GM19438 (cell line): ENCODE measurements around the gene HCLS1.
"Not testable (repeated sequence)": the region's sequence is repeated elsewhere in the genome, so short reads cannot be mapped to it uniquely, and the experiment has no call there.

Experiments used
- ATAC-seq: cut with Tn5 transposase; IDR thresholded peaks from one replicate; pipeline ENCODE4 v1.9.1; 2021; ENCODE audit warnings: low read depth; ENCODE audit not compliant: unreplicated experiment

HCLS1 gene, protein sequence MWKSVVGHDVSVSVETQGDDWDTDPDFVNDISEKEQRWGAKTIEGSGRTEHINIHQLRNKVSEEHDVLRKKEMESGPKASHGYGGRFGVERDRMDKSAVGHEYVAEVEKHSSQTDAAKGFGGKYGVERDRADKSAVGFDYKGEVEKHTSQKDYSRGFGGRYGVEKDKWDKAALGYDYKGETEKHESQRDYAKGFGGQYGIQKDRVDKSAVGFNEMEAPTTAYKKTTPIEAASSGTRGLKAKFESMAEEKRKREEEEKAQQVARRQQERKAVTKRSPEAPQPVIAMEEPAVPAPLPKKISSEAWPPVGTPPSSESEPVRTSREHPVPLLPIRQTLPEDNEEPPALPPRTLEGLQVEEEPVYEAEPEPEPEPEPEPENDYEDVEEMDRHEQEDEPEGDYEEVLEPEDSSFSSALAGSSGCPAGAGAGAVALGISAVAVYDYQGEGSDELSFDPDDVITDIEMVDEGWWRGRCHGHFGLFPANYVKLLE

DNA sequence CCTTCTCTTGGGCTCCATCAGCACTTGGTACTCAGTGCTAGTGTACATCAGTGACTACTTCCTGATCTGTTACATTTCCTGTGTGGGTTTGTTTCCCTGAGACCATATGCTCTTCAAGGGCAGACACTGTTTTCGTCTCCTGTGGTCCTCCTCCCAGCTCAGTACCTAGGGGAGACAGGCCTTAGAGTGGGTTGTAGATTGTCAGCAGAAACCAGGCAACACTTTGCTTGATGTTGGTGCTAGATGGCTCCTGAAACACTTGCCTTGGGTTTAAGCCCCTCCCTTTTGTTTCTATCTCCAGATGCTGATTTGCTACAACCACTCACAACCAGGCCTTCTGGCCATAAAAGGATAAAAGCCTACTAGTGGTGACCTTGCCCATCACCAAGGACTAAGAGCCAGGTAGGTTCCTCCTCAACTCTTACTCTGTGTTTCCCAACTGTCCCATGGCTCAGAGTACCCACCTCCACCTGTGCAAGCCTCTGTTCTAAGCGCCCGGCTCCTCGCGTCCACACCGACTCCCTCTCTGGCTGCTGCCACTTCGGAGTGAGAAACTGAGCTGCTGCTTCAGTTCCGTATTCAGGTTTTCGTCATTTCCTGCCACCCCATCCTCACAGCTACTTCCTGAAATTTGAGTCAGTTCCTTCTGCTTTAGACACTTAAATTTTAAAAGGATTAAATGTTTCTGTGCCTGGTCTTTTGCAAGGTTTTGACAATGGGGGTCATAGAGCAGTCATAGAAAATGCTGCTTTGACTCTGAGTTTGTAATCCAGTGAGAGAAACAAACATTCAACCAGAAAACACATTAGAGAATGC lies at the start of gene HCLS1:
Gene HCLS1, minus strand, starts transcription at position 548 of the 816 bp plus-strand sequence. CDS start 2,556 bp downstream, outside the sequence.
- peak; percentile 81 for ATAC-seq

DNA sequence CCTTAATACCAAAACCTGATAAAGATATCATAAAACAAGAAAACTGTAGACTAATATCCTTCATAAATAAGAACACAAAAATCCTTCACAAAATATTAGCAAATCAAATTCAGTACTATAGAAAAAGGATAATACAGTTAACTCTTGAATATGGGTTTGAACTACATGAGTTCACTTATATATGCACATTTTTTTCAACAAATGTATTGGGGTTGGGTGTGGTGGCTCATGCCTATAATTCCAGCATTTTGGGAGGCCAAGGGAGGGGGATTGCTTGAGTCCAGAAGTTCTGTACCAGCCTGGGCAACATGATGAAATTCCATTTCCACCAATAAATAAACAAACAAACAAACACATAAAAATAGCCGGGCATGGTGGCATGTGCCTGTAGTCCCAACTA lies 49.6 kb upstream of the HCLS1 start:
- no peak for ATAC-seq

DNA sequence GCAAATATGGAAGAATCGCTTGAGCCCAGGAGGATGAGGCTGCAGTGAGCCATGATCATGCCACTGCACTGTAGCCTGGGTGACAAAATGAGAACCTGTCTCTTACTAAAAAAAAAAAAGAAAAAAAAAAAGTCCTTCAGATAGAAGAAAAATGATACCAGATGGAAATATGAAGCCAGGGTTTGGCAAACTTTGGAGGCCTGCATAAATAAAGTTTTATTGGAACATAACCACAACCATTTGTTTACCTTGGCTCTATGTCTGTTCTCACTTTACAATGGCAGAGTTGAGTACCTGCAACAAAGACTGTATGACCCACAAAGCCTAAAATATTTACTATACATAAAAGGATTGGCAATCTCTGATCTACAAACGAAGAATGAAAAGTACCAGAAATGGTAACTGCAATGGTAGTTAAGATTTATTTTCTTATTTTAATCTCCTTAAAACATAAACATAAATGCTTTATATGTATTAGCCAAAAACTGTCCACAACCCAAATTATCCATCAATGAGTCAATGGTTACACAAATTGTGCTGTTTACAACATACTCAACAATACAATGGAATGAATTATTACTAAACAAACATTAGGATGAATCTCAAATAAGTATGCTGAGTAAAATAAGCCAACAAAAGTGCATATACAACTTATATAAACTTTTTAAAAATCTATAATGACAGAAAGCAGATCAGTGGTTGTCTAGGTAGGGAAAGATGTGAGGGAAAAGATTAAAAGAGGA lies 47.0 kb upstream of the HCLS1 start:
- no peak for ATAC-seq

DNA sequence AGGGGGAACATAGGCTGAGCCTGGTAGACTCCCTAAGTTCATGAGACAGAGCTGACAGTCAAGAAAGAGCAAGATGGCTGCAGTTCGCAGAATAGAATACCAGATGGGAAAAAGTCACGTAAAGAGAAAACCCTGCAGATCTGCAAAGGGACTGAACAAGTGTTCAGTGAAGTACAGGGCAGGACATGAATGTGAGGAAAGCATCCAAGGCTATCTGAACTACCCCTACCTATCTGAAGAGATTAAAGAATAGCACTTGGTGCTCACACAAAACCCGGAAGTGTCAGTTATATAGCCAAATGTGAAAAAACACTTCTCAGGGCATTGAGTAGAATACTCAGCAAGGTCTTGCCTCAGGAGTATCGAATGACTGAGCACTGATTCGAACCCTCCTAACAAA lies 44.8 kb upstream of the HCLS1 start:
- no peak for ATAC-seq

DNA sequence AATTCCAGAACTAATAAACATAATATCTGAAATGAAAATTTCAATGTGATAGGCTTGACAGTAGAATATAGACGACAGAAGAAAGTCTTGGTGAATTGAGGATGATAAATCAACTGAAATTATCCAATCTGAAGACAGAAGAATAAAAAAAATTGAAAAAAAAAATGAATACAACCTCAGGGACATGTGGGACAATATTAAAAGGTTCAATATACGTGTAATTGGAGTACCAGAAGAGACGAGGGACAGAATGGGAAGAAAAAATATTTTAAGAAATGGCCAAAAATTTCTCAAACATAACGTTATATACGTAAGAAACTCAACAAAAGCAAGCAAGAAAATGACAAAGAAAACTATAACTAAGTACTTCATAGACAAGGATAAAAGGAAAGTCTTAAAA lies 43.3 kb upstream of the HCLS1 start:
- ATAC-seq, result no peak

DNA sequence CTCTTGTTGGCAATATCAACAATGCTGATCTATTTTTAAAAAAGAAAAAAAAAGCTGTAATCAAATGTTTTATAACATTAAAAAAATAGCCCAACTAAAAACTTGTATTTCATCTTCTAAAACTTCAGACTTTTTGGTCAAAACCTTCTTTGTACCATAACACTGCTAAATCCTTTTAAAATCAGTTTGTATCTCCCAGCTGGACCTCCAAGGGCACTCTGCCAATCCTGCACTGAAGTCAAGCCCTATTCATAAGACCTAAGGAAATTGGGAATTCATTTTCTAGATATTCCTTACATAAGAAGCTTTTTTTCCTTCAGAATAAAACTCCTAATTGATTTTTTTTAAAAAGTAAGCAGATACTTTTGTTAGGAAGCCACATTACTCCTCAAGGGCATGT lies 38.2 kb upstream of the HCLS1 start:
- no peak for ATAC-seq

DNA sequence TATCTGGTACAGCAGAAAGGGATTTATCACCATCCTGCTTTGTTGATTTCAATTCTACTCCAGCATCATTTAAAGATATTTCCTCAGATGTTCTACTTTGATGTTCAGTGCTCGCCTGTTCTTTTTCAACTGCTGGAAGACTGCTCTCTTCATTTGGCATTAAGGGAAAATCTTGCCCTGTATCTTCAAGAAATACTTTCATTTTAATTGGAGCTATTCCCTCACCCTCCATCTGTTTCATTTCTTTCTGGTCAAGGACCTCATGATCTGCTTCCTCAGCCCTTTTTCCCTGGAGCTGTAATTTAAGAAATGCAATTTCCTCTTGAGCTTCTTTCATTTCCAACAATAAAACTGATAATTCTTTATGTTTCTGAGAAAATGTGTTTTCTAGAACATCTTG lies 37.8 kb upstream of the HCLS1 start:
- no peak for ATAC-seq

DNA sequence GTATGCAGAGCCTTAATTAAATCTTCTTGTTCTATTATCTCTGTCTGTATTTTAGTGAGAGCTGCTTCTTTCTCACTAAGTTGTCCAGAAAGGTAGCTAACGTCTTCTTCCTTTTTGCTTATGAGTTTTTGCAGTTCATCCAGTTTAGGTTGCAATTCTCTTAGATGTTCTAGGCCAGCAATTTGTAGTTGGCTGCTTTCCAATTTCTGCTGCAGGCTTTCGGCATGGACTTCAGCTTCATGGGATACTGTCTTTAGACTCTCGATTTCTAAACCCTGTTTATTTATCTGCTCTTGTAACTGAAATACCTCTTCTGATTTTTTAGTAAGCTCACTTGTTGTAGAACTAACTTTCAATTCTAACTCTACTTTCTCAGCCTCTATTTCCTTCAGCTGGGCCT lies 35.5 kb upstream of the HCLS1 start:
- ATAC-seq, result no peak

DNA sequence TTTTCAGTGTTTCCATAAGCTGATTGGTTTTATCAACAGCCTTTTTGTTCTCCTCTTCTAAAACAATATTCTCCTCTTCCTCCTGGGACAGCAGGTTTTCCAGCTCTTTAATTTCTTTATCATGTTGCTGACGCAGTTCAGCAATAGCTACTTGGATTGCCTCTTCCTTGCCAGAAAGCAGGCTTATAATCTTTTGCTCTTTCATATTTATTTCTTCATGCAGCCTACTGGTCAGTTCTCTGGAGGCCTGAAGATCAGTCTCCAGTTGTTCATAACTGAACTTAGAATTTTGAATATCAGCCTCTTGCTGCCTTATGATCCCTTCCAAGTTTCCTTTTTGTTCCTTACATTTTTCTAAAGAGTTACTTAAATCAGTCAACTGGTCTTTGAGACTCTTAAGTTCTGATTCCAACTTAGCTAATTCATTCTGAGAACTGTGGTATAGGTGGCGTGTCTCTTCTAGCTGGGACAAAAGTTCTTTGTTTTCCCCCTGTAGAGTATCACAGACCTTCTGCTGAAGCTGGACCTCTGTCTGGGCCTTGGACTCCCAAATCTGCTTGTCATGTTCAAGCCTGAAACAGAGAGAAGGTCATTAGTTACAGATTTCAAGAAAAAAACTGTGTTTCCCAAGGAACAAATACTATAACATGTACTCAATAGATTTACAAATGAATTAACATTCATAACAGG lies 31.5 kb upstream of the HCLS1 start:
- ATAC-seq, result no peak

DNA sequence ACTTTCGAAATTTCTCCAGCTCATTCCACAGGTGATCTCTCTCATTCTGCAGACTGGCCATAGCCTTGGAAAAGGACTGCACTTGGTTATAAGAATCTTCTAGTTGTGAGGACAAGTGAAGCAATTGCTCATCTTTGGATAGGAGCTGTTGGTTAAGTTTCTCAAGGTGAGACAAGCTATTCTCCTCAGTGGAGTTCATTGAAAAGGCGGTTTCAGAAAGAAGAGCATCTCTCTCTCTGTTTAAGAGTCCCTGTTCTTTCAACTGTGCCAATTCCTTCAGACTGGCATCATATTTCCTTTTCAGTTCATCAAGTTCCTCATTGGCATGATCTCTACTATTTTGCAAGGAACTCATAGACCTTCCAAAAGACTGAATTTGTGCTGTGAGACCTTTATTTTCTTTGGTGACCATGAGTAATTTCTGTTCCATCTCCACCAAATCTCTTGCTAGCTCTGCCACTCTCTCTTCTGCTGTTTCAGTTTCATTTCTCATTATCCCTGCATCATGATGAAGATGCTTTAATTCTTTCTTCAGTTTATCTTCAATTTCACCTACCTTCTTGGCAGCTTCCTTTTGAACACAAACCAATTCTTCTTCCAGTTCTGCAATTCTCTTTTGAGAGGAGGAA lies 30.2 kb upstream of the HCLS1 start:
- ATAC-seq, result no peak

DNA sequence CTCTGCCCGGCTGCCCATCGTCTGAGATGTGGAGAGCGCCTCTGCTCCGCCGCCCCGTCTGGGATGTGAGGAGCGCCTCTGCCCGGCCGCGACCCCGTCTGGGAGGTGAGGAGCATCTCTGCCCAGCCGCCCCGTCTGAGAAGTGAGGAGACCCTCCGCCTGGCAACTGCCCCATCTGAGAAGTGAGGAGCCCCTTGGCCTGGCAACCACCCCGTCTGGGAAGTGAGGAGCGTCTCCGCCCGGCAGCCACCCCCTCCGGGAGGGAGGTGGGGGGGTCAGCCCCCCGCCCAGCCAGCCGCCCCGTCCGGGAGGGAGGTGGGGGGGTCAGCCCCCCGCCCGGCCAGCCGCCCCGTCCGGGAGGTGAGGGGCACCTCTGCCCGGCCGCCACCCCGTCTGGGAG lies 28.0 kb upstream of the HCLS1 start:
- not testable (repeated sequence) for ATAC-seq

DNA sequence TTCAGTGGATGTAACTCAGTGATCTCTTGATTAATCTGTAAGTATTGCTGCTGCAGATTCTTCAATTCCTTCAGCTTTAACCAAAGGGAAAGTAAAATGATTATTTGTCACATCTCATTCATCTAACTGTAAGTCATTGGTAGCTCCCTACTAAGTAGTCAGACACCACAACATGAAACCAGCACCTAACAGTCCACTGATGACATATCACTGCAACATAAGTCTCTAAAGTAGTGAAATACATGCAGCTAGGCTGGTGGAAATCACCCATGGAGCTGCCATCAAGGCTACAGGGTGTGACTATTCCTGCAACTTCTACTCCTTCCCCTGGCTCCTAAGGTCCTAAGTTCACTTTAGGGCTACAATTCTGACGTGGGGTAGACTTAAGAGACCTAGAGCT lies 21.1 kb upstream of the HCLS1 start:
- ATAC-seq, result no peak

DNA sequence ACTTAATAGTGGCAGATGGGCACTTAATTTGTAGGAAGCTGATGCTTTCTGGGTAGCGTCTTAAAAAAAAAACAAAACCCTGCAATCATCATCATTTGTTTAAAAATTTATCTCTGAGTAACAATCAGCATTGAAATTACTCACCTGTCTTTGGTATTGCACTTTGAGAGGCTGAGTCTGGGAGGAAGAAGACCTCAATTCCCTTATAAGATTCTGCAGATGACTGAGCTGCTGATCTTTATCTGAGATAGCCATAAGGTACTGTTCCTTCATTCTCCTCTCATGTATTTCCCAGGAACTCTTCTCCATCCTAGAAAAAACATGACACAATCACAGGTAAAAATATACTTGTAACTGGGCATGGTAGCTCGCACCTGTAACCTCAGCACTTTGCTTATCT lies 16.4 kb upstream of the HCLS1 start:
- ATAC-seq, result no peak

DNA sequence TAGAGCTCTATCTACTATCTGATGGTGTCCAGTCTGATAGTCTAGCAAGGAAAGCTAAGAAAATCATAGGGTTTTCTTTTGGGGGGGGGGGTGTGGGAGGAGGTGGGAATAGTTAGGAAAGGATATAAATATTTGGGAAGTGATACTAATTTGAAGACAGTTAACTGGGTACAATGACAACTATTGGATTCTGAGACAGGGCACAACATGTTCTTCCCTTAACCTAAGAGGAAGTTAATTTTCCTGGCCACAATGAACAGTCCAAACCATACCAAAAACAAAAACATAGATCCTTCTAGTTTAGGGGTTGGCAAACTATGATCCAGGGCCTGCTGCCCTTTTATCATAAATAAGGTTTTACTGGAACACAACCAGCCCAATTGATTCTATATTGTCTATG lies 10.0 kb upstream of the HCLS1 start:
- ATAC-seq, result no peak

DNA sequence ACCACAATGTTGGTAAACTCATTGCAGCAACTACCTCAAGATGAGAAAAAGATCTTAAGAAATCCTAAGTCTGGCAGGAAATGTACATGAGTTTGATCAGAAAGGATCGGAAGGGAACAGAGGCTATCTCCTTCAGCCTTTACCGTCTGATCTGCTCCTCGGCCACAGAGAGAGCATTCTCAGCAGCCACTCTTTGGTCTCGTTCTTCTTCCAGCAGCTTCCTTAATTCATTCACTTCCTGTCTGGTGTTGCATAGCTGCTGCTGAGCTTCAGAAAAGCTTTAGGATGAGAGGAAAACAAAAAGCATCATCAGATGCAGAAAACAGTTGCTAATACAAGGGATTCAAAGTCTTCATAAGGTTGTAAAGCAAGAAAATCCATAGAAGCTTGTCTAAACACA lies 6.6 kb upstream of the HCLS1 start:
- ATAC-seq, result no peak

DNA sequence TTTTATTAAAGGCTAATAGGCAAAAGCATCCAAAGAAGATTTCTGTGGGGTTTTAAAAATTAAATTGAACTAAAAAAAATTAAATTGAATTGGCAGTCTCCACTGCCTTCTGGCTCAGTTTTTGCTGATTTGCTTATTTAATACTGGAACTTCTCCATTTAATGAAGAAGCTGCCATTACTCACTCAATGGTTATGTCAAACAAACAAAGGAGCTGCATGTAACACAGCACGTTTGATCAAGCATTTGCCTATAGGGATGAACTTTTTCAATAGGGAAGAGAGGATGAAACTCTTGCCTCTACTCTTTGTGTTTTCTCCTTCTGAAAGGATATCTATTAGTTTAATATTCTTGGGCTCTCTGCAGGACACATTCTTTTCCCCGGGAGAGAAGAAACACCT lies 4.8 kb upstream of the HCLS1 start:
- ATAC-seq, result no peak

DNA sequence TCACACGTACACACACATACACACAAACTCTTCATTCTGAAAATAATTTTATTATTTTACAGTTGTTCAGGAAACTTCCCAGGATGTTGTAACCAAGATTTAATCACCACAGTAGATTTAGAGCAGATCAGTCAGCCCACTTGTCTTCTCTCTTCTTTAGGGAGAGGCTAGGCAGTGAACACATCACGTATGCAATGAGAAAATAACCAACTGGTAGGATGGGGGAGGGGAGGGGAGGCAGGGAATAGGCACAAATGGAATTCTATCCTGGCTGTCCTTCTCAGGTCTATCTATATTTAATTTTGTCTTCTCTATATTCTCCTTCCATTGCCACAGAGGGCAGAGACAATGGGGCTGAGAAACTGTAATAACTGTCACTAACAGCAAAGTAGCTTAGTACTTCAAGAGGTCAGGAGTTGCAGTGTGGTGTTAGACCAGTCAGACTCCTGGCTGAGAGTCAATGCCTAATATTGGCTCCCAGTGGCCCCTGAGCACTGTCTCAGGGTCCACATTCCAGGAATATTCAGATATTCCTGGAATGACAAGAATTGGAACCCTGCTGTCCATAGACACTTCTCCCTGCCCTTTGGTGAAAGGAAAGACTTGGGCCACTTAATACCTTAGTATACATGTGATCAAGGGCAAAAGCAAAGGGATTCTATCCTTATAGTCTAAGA lies 2.6 kb upstream of the HCLS1 start:
- no peak for ATAC-seq

DNA sequence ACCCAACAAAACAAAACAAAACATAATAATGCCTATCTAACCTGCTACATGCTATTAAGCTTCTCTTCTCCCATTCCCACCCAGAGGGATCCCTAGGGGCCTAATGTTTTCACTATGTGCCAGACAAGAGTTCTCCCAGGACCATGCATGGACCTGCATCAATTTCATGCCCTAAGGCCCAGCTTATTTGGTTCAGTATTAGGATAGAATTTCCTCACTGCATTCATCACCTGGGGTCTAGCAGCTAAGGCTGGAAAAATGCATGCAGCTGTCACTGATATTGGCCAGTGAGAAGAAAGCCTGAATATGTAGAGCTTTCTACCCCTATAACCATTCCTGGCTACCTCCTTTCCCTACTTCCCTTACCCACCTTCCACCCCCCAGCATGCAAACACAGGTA lies 2.0 kb upstream of the HCLS1 start:
- no peak for ATAC-seq

DNA sequence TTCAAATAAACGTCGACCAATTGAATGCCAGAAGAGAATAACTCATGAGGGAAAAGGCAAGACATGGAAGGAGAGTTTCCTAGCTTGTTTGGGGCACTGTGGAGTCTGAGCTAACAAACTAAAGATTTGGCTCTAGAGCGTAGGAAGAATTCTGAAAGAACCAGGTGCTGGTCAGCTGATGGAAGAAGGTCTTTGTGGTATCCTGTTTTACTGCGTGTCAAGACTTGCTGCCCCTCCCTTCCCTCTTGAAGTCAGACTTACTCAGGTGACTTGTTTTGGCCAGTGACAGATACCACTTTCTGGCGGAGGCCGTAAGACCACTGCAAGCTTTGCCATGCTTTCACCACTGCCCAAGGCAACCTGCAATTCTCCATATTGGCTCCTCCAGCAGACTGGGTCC lies 673 bp upstream of the HCLS1 start:
- no peak for ATAC-seq

DNA sequence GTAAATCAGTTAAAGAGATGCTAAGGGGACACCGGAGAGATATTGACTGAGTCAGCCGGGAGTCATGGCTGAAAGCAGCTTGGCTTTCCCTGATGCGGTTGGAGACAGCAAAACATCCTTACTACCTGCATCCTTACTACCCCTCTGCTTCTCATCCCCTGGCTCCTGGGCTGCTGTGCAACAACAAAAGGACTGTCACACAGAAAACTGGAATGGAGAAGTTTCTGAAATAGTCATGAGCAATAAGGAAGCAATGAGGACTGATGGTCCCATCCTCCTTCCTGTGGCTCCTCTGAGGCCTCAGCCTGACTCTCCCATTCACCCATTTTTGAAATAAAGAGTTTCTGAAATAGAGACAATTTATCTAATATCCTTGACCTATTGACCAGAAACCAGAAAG lies 1.1 kb downstream of the HCLS1 start:
- no peak for ATAC-seq
